B cell (primary cell): ENCODE measurements around the gene SLC13A3. TPM values are rescaled to one million over a fixed set of nuclear protein-coding genes. Genes with fewer than 3 reads are reported as not detected.

Experiments used
- ATAC-seq: fragments of 200-7000 bp; cut with Tn5 transposase; one replicate; pipeline ENCODE4 v1.10.0; 2021; ENCODE audit warnings: low read depth, mild to moderate bottlenecking, moderate number of reproducible peaks, moderate library complexity
- CTCF ChIA-PET: fragments of 350-600 bp; sonication (Branson Sonifier 250); formaldehyde crosslinking; loops from one replicate; lab custom pipeline; 2021; ENCODE audit warnings: antibody characterized with exemption, inconsistent platforms; lab: Charles Lee
- POLR2A ChIA-PET: fragments of 350-600 bp; sonication (Branson Sonifier 250); formaldehyde crosslinking; loops from one replicate; lab custom pipeline; 2021; ENCODE audit warnings: antibody characterized with exemption; lab: Charles Lee
- DNase-seq: peaks from one replicate; pipeline ENCODE4 v3.0.0; 2013
- H2AFZ ChIP-seq: 2 replicates; pipeline ENCODE4 v1.6.1; 2012; ENCODE audit warnings: mild to moderate bottlenecking, low read depth, low read length; ENCODE audit not compliant: insufficient read depth, poor library complexity, severe bottlenecking
- H3K27ac ChIP-seq, 2 donors: 1 replicate in 1 of 2; 2 replicates in 1 of 2; pipeline ENCODE4 v1.5.1; 2012 to 2013; ENCODE audit warnings: low read length in 2 of 2, mild to moderate bottlenecking in 2 of 2, moderate library complexity in 1 of 2
- H3K27me3 ChIP-seq, 4 experiments: fragments of 200-600 bp in 1 of 4; sonication (generic) in 1 of 4; replicated peaks in 1 of 4; 1 replicate in 2 of 4; 2 replicates in 2 of 4; pipeline versions ENCODE4 v1.6.1 to v1.7.0; 2013 to 2016; ENCODE audit warnings: low read length in 3 of 4, mild to moderate bottlenecking in 2 of 4, mixed read lengths in 1 of 4, moderate library complexity in 1 of 4; ENCODE audit not compliant: insufficient read depth in 4 of 4, control insufficient read depth in 3 of 4; ENCODE audit errors: control extremely low read depth in 1 of 4
- H3K36me3 ChIP-seq, 2 experiments: replicated peaks in 1 of 2; 1 replicate in 1 of 2; 2 replicates in 1 of 2; pipeline versions ENCODE4 v1.6.1 to v1.7.1; 2013; ENCODE audit warnings: low read length in 1 of 2; ENCODE audit not compliant: insufficient read depth in 2 of 2, control insufficient read depth in 1 of 2; ENCODE audit errors: control extremely low read depth in 1 of 2, extremely low read depth in 1 of 2
- H3K4me1 ChIP-seq, 2 donors: fragments of 200-600 bp in 1 of 2; sonication (generic) in 1 of 2; 1 replicate in 1 of 2; 2 replicates in 1 of 2; pipeline versions ENCODE4 v1.5.1 to v1.6.1; 2013 to 2017; ENCODE audit warnings: low read length in 2 of 2; ENCODE audit not compliant: control insufficient read depth in 2 of 2, insufficient read depth in 2 of 2
- H3K4me2 ChIP-seq: replicated peaks from 2 replicates; pipeline ENCODE3; 2012; ENCODE audit warnings: mild to moderate bottlenecking, low read depth, low read length; ENCODE audit not compliant: poor library complexity, severe bottlenecking
- H3K4me3 ChIP-seq, 5 experiments: fragments of 200-600 bp in 1 of 5; sonication (generic) in 1 of 5; 1 replicate in 3 of 5; 2 replicates in 2 of 5; pipeline versions ENCODE4 v1.5.1 to v1.7.0; 2011 to 2016; ENCODE audit warnings: low read length in 4 of 5, mild to moderate bottlenecking in 4 of 5, low read depth in 2 of 5, control low read depth in 1 of 5, moderate library complexity in 1 of 5; ENCODE audit not compliant: insufficient read depth in 1 of 5; ENCODE audit errors: control extremely low read depth in 1 of 5, extremely low read depth in 1 of 5
- H3K79me2 ChIP-seq: fragments of 200-600 bp; sonication (generic); one replicate; pipeline ENCODE4 v1.6.0; 2016; ENCODE audit warnings: low read length; ENCODE audit not compliant: control insufficient read depth, insufficient read depth
- H3K9ac ChIP-seq: fragments of 200-600 bp; sonication (generic); 2 replicates; pipeline ENCODE4 v1.6.1; 2017; ENCODE audit warnings: mild to moderate bottlenecking, low read length, moderate library complexity
- H3K9me3 ChIP-seq, 3 donors: one replicate each; pipeline versions ENCODE4 v1.6.1 to v1.7.1; 2013; ENCODE audit warnings: low read length in 2 of 3; ENCODE audit not compliant: control insufficient read depth in 2 of 3, insufficient read depth in 1 of 3; ENCODE audit errors: control extremely low read depth in 1 of 3
- H4K20me1 ChIP-seq: 2 replicates; pipeline ENCODE4 v1.6.0; 2012; ENCODE audit warnings: mild to moderate bottlenecking, low read length; ENCODE audit not compliant: insufficient read depth, control insufficient read depth, poor library complexity, severe bottlenecking
- H3K27ac Mint-ChIP-seq: one replicate; pipeline ENCODE4 v1.8.0; 2021; ENCODE audit warnings: mixed read lengths
- H3K27me3 Mint-ChIP-seq: one replicate; pipeline ENCODE4 v1.8.0; 2021; ENCODE audit warnings: mixed read lengths
- H3K4me1 Mint-ChIP-seq: one replicate; pipeline ENCODE4 v1.8.0; 2021; ENCODE audit warnings: mixed read lengths
- H3K4me3 Mint-ChIP-seq: one replicate; pipeline ENCODE4 v1.8.0; 2021; ENCODE audit warnings: mixed read lengths
- H3K9me3 Mint-ChIP-seq: one replicate; pipeline ENCODE4 v1.8.0; 2022; ENCODE audit warnings: mixed read lengths; ENCODE audit not compliant: insufficient read depth
- CTCF ChIP-seq: fragments of 200-600 bp; IDR thresholded peaks from one replicate; pipeline ENCODE4 v1.8.0; 2022; ENCODE audit warnings: antibody characterized with exemption, mild to moderate bottlenecking
- EZH2 ChIP-seq: IDR thresholded peaks from 2 replicates; pipeline ENCODE4 v1.6.1; 2012; ENCODE audit warnings: borderline replicate concordance, low read depth, mild to moderate bottlenecking, moderate library complexity, low read length; ENCODE audit not compliant: insufficient read depth, poor library complexity, severe bottlenecking
- WGBS: methylation state at CpG from one replicate; pipeline ENCODE4 v1.1.5; 2013; ENCODE audit warnings: missing lambda C conversion rate; ENCODE audit not compliant: insufficient coverage; 5-methylcytosine and 5-hydroxymethylcytosine counted together
- intact Hi-C: fragments of 100-400 bp; cut with micrococcal nuclease; formaldehyde crosslinking; loops from one replicate; pipeline ENCODE4 v1.10.0; 2022
- polyA plus RNA-seq: library from polyadenylated mRNA; depleted of rRNA; stranded (reverse); fragments of >200 nt; gene quantifications from 2 replicates; pipeline ENCODE4 v1.2.3, GENCODE V29; 2012
- total RNA-seq, 2 donors: library from RNA; stranded (reverse); fragments of 120-200 nt in 1 of 2; gene quantifications; 1 replicate in 1 of 2; 2 replicates in 1 of 2; pipeline versions ENCODE4 v1.2.3 to v1.2.4, GENCODE V29; 2013 to 2022

Gene SLC13A3
- total and polyA plus RNA-seq, 2 donors (not counting 1 experiment from before 2014, with no cell fraction given) = 0.09 to 0.20 TPM

DNA sequence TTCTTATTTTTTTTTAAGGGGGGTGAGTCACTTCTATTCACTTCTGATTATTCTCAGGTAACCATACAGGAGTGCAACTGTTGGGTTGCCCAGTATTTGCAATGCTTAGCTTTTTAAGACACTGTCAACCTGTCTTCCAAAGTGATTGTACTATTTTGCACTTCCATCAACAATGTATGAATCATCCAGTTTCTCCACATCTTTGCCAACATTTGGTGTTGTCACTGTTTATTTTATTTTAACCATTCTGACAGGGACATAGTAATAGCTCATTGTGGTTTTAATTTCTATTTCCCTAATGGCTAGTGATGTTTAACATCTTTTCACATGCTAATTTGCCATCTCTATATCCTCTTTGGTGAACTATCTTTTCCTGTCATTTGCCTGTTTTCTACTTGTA lies 1.4 kb upstream of the SLC13A3 start:
- Mint-ChIP-seq H3K4me3 (no peak overlapping the region), H3K27me3 (peaks cover 47% of the 10 kb centered on the region), H3K9me3 (no peaks in the 10 kb centered on the region), H3K4me1 (no peaks in the 10 kb centered on the region), H3K27ac (no peak overlapping the region)
- ATAC-seq (no peak), DNase-seq (no peak)
- H3K36me3 ChIP-seq = no peaks in the 10 kb centered on the region
- H3K4me1 ChIP-seq = no peaks in the 10 kb centered on the region
- no peak for TF ChIP-seq CTCF
- H3K4me2 ChIP-seq = no peak overlapping the region
- CTCF ChIA-PET = no interaction called here
- no peak overlapping the region for H3K4me3 ChIP-seq
- no peaks in the 10 kb centered on the region for H4K20me1 ChIP-seq
- H2AFZ ChIP-seq = no peak overlapping the region
- no peak overlapping the region for H3K27ac ChIP-seq
- POLR2A ChIA-PET = no interaction called here
- H3K79me2 ChIP-seq = no peaks in the 10 kb centered on the region
- intact Hi-C loops = no loop called here
- H3K27me3 ChIP-seq = peaks cover 0 to 32% (median 10%) of the 10 kb centered on the region in 4 experiments
- H3K9me3 ChIP-seq = peaks cover 0 to 4% (median 0%) of the 10 kb centered on the region in 3 donors
- no peak overlapping the region for H3K9ac ChIP-seq

- Histone ChIP-seq H3K4me2 (no peak overlapping the region), H3K9ac (no peak overlapping the region), H3K27me3 (peaks cover 0 to 35% (median 10%) of the 10 kb centered on the region in 4 experiments), H3K9me3 (peaks cover 0 to 4% (median 0%) of the 10 kb centered on the region in 3 donors), H3K4me3 (no peak overlapping the region), H2AFZ (no peak overlapping the region), H4K20me1 (no peaks in the 10 kb centered on the region), H3K36me3 (no peaks in the 10 kb centered on the region), H3K79me2 (no peaks in the 10 kb centered on the region), H3K27ac (no peak overlapping the region), H3K4me1 (no peaks in the 10 kb centered on the region)
- ATAC-seq = no peak
- Mint-ChIP-seq H3K9me3 (no peaks in the 10 kb centered on the region), H3K27ac (no peak overlapping the region), H3K4me3 (no peak overlapping the region), H3K4me1 (no peaks in the 10 kb centered on the region), H3K27me3 (peaks cover 47% of the 10 kb centered on the region)
- no peak for DNase-seq
- ChIA-PET CTCF (no interaction called here), POLR2A (no interaction called here)
- 88% methylated on average over 9 of the region's 10 CpGs for WGBS
- intact Hi-C loops = no loop called here
- TF ChIP-seq CTCF (no peak), EZH2 (no peak)
Observed at GRCh38 chr20:46650575-46651090, 626 bp downstream of the SLC13A3 start.
